Left lung (tissue), 10 donors: ENCODE data around the gene RTN4RL2. TPM values are rescaled to one million over a fixed set of nuclear protein-coding genes. Genes with fewer than 3 reads are reported as not detected.

Source experiments
- ATAC-seq: fragments of 200-7000 bp; cut with Tn5 transposase; one replicate; pipeline ENCODE4 v1.9.1; 2020; ENCODE audit warnings: moderate library complexity
- DNase-seq, 4 donors: peaks; one replicate each; pipeline ENCODE4 v3.0.0-alpha.2; 2013 to 2020
- H3K27ac ChIP-seq, 2 donors: fragments of 200-600 bp; sonication (generic) in 1 of 2; one replicate each; pipeline versions ENCODE4 v1.5.0 to v1.8.0; 2020 to 2021
- H3K27me3 ChIP-seq, 2 donors: fragments of 200-600 bp; sonication (generic) in 1 of 2; one replicate each; pipeline versions ENCODE4 v1.5.0 to v1.8.0; 2020 to 2021
- H3K36me3 ChIP-seq, 2 donors: fragments of 200-600 bp; sonication (generic) in 1 of 2; one replicate each; pipeline versions ENCODE4 v1.5.0 to v1.8.0; 2020 to 2021
- H3K4me1 ChIP-seq, 2 donors: fragments of 200-600 bp; one replicate each; pipeline ENCODE4 v1.8.0; 2021
- H3K4me3 ChIP-seq, 2 donors: fragments of 200-600 bp; sonication (generic) in 1 of 2; one replicate each; pipeline versions ENCODE4 v1.5.0 to v1.8.0; 2020 to 2021; ENCODE audit warnings: mild to moderate bottlenecking in 1 of 2
- H3K9me3 ChIP-seq, 2 donors: fragments of 200-600 bp; sonication (generic) in 1 of 2; one replicate each; pipeline versions ENCODE4 v1.5.0 to v1.8.0; 2020 to 2021
- intact Hi-C, 2 donors: fragments of 100-400 bp; cut with DNase I; formaldehyde crosslinking; loops; one replicate each; pipeline versions ENCODE4 v1.11.2 to v1.14.2; 2022
- polyA plus RNA-seq, 6 donors: library from polyadenylated mRNA; unstranded; fragments of 120-200 nt; gene quantifications; one replicate each; pipeline ENCODE4 v1.2.1, GENCODE V29; 2013; ENCODE audit not compliant: insufficient read length in 6 of 6
- total RNA-seq, 2 donors: library from RNA; stranded (reverse); fragmentation: NEBNext Ultra II Directional; extraction: Animal tissue kit (Norgen Biotek cat#: 25700); gene quantifications; one replicate each; pipeline ENCODE4 v1.2.1, GENCODE V29; 2021
- TF ChIP-seq, protein P1 (sequence below), 2 donors: fragments of 200-600 bp; sonication (generic) in 1 of 2; IDR thresholded peaks; one replicate each; pipeline versions ENCODE4 v1.5.0 to v1.8.0; 2021; ENCODE audit warnings: antibody characterized with exemption in 2 of 2
- donor health status: DM: no; HTN: yes; CAD: no.
- donor health status: DM: no; HTN: no; CAD: no.

RTN4RL2 gene
- total and polyA plus RNA-seq, 8 donors, result 0.87 to 4.8 (median 2.5) TPM

DNA sequence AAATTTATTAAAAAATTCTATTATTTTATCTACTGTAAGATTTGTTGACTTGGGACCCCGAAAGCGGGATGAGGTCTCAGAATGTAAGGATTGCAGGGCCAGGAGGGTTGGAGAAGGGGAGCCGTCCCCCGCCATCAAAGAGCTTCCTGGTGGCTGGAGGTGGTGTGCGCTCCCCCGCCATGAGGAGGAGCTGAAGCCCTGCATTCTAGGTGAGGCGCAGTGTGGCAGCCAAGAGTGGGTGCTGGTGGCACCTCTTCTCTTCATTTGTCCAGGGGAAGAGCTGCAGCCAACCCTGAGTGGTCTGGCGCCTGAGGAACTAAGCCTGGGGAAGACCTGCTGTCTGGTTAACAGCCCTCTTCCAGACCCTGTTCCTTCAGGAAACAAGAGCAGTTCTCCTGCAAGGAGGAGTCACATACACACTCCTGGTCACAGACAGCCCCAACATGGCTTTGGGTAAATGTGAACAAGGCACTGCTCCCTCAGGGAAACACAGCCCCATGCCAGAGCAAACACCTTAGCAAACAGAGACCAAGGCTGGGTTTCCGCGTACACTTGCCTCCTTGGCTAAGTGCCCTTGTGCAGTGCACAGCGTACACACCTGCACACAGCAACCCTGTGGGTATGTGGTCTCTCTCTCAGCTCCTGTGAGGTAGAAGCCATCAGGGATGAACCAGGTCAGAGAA lies 17.3 kb downstream of the RTN4RL2 start:
- H3K9me3 ChIP-seq, result no peaks in the 10 kb centered on the region
- DNase-seq, result no peak
- H3K27me3 ChIP-seq, result peaks cover 5 to 45% of the 10 kb centered on the region in 2 donors
- intact Hi-C loops, result no loop called here
- ATAC-seq, result peak; percentile 57
- TF ChIP-seq, protein P1, sequence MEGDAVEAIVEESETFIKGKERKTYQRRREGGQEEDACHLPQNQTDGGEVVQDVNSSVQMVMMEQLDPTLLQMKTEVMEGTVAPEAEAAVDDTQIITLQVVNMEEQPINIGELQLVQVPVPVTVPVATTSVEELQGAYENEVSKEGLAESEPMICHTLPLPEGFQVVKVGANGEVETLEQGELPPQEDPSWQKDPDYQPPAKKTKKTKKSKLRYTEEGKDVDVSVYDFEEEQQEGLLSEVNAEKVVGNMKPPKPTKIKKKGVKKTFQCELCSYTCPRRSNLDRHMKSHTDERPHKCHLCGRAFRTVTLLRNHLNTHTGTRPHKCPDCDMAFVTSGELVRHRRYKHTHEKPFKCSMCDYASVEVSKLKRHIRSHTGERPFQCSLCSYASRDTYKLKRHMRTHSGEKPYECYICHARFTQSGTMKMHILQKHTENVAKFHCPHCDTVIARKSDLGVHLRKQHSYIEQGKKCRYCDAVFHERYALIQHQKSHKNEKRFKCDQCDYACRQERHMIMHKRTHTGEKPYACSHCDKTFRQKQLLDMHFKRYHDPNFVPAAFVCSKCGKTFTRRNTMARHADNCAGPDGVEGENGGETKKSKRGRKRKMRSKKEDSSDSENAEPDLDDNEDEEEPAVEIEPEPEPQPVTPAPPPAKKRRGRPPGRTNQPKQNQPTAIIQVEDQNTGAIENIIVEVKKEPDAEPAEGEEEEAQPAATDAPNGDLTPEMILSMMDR (IDR thresholded peaks at IDR 0.05), result no peak
- H3K27ac ChIP-seq, result no peak overlapping the region
- H3K4me3 ChIP-seq, result no peak overlapping the region
- no peaks in the 10 kb centered on the region for H3K36me3 ChIP-seq
- peaks cover 13 to 50% of the 10 kb centered on the region in 2 donors for H3K4me1 ChIP-seq

DNA sequence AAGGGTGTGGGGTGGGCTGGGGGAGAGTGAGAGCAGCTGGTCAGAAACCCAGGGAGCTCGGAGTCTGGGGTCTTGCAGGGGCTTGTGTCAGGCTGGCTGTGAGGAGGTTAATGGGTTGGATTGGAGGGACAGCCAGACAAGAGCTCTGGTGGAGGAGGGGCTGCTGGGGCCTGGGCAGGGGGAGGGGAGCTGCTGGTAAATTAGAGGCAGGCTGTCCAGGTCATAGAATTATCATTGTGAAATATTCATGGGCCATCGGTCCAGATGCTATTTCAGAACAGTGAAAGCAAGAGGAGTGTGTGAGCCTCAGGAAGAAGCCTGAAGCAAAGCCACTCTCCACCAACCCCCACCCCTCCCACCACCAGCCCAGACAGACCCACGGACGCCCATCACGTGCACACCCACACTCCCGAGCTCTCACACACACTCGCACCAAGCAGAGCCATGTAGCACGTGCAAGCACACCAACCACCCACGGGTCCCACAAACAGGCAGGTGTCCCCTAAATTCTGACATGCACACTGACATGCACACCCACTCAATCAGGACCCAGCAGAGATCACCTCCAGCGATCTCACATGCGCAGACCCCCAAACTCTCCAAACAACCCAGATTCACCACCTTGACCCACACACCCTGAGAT lies 18.8 kb downstream of the RTN4RL2 start:
- Histone ChIP-seq H3K27ac (no peak overlapping the region), H3K4me3 (no peak overlapping the region)
- intact Hi-C loops, result no loop called here

DNA sequence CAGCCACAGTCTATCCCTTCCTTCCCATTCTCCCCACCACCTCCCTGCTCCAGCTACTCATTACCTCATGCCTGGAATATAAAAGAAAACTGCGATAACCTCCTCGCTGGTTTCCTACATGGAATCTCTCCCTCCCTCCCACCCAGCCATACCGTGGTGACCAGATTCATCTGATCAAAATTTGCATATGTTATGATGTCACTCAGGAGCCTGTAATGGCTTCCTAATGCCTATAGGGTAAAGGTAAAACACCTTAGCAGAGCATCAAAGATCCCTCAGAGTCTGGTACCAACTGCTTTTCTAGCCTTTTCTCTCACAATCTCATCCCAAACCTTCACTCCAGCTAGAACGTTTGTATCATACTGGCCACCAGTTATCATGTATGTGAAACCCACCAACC lies 19.6 kb downstream of the RTN4RL2 start:
- Histone ChIP-seq H3K4me1 (peaks cover 22 to 58% of the 10 kb centered on the region in 2 donors), H3K27ac (no peak overlapping the region), H3K27me3 (peaks cover 5 to 59% of the 10 kb centered on the region in 2 donors), H3K36me3 (peaks cover 0 to 11% of the 10 kb centered on the region in 2 donors), H3K4me3 (no peak overlapping the region), H3K9me3 (no peaks in the 10 kb centered on the region)
- TF ChIP-seq, protein P1 (IDR thresholded peaks at IDR 0.05), result no peak
- ATAC-seq (no peak), DNase-seq (no peak)
- intact Hi-C loops, result loop anchor here in 1 of 2 donors (5.0 kb wide), 1 partner anchor 133 kb away; no protein-coding TSS in a partner anchor

More for the DNA sequence above, 18.8 kb downstream of the RTN4RL2 start:
- H3K36me3 ChIP-seq, result peaks cover 0 to 3% of the 10 kb centered on the region in 2 donors
- ATAC-seq, result no peak
- peaks cover 22 to 58% of the 10 kb centered on the region in 2 donors for H3K4me1 ChIP-seq
- H3K9me3 ChIP-seq, result no peaks in the 10 kb centered on the region
- peaks cover 5 to 59% of the 10 kb centered on the region in 2 donors for H3K27me3 ChIP-seq
- DNase-seq, result no peak
- TF ChIP-seq, protein P1 (IDR thresholded peaks at IDR 0.05), result no peak

DNA sequence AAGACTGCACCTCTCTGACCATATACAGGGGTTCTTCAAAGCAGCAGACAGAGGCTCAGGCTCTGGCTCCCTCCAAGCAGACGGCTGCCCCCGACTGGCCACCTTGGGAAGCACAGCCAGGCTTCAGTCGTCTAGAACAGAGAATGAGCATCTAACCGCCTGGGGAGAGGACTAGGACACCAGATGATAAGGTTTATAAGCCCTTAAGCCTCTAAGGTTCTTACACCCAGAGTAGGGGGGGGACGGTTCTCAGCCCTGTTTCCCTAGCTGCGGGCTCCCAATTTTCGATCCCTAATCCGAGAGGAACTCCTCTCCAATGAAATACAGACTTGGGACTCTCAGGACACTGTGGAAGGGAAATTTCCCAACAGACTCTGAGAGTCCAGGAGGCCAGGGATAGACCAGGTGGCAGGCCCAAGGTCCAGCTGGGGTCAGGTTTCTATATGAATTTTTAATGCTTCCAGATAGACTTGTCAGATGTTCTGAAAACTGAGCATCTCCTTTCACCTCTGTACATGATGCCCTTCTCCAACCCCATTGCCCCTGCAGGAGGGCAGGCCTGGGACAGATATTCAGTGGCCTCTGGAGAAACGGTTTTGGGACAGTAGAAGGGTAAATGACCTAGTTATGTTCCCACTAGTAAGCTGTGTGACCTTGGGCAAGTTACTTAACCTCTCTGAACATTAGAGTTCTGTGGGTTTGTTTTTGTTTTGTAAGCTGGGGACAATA lies 20.2 kb downstream of the RTN4RL2 start:
- intact Hi-C loops, result loop anchor here in 1 of 2 donors (5.0 kb wide), 1 partner anchor 133 kb away; no protein-coding TSS in a partner anchor
- no peak overlapping the region for H3K27ac ChIP-seq
- H3K9me3 ChIP-seq, result no peaks in the 10 kb centered on the region
- H3K36me3 ChIP-seq, result peaks cover 0 to 17% of the 10 kb centered on the region in 2 donors
- DNase-seq (peak in 2 of 4 donors; percentile 68 to 90), ATAC-seq (peak; percentile 62)
- H3K27me3 ChIP-seq, result peaks cover 5 to 54% of the 10 kb centered on the region in 2 donors
- no peak overlapping the region for H3K4me3 ChIP-seq
- TF ChIP-seq, protein P1 (IDR thresholded peaks at IDR 0.05), result peak; percentile 57 to 72
- peaks cover 21 to 58% of the 10 kb centered on the region in 2 donors for H3K4me1 ChIP-seq
